Measurements from ENCODE around the gene KLHDC7B.

KLHDC7B gene

DNA sequence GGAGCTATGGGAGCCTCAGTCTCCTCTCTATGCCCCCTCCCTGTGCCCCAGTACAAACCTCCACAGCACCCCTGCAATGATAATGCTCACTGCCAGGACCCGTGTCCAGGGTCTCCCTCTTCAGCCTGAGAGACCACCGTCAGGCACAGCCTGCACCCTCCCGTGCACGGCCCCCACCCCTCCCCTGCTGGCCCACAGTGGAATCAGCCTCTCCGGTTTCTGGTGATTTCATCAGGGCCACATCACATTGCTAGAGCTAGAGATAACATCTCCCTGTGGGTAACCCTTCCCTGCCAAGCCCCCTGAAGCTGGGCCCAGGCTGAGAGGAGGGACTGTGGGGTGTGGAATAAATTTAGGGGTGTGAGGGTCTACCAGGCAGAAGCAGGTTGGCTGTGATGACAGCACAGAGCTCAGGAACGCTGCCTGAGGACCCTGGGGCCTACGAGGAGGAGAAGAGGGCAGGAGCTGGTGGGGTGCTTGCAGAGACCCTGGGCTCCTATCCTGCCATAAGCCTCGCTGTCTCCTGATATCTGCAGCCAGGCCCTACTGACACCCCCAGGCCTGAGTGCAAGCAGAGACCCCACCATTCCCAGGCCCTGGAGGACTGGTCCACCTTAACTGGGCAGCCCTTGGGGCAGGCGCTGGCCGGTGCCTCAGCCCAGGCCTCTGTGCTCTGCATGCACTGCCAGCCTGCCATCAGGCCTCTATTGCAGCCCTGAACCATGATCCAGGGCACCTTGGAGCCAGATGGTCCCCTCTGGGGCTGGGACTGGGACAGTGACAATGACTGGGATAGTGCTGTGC is at the start of gene KLHDC7B:
Gene KLHDC7B, plus strand, starts transcription at position 378 of the 804 bp plus-strand sequence. Its CDS starts 345 bp downstream, at position 723.
- DNase-seq (no peak), ATAC-seq (replicated peaks) (no peak)
- Mint-ChIP-seq H3K36me3 (peaks cover 0 to 4% of the 10 kb centered on the region in 2 donors), H3K9me3 (peaks cover 0 to 4% of the 10 kb centered on the region in 2 donors), H3K27me3 (no peaks in the 10 kb centered on the region), H3K4me1 (peaks cover 19 to 63% of the 10 kb centered on the region in 2 donors), H3K4me3 (no peak within 1 kb of the TSS), H3K27ac (peak within 1 kb of the TSS; percentile 91)

DNA sequence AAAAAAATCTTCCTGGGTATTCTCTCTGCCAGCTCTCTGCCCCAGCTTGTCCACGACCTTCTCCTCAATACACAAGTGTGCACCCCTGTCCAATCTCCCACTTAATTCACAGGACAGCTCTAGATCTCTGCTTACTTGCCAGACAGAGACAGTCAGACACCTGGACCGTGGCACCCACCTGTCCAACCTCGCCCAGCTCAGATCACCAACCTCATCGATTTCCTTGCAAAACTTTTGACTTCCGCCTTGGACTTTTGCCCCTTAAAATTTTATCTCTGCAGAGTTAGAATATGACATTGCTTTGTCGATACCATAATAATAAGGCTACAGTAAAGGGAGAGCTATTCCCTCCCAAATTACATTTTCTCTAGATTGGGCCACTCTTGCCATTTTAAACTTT is 48.6 kb upstream of the KLHDC7B start:
- no peaks in the 10 kb centered on the region for H3K9me3 Mint-ChIP-seq
- peaks cover 5 to 10% of the 10 kb centered on the region in 2 donors for H3K4me1 Mint-ChIP-seq
- H3K27me3 Mint-ChIP-seq, result peaks cover 0 to 5% of the 10 kb centered on the region in 2 donors
- peaks cover 0 to 4% of the 10 kb centered on the region in 2 donors for H3K36me3 Mint-ChIP-seq
- ATAC-seq (replicated peaks), result no peak
- no peak for DNase-seq
- H3K4me3 Mint-ChIP-seq, result no peak overlapping the region
- no peak overlapping the region for H3K27ac Mint-ChIP-seq

DNA sequence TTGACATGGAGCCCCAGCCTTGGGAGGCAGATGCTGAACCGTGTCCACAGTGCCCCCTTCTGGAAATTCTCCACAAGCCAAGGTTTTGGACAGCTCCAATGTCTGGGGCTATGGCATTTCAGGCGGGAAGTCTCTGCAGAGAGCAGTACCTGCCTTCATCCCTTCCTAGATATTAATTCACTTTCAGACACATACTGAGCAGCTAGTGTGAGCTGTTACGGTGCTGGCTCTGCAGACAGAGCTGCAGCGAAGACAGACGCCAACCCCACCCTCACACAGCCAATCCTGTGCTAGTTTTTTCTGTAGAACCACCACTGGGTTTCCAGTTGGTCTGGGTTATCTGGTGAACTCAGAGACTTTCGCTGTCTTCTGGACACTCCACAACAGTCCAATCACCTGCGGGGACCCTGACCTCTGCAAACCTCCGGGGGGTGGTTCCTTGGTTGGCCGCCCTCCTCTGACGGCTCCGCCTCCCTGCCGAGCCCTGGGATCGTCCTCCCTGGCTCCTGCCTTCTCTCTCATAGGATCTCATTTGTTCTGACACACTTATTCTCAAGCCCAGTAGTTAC is 47.3 kb upstream of the KLHDC7B start:
- no peak overlapping the region for H3K4me3 Mint-ChIP-seq
- peaks cover 5 to 10% of the 10 kb centered on the region in 2 donors for H3K4me1 Mint-ChIP-seq
- DNase-seq (peak; percentile 48), ATAC-seq (replicated peaks) (peak; percentile 92 to 93)
- H3K36me3 Mint-ChIP-seq, result peaks cover 4 to 6% of the 10 kb centered on the region in 2 donors
- no peak overlapping the region for H3K27ac Mint-ChIP-seq
- no peaks in the 10 kb centered on the region for H3K9me3 Mint-ChIP-seq
- H3K27me3 Mint-ChIP-seq, result peaks cover 0 to 5% of the 10 kb centered on the region in 2 donors

DNA sequence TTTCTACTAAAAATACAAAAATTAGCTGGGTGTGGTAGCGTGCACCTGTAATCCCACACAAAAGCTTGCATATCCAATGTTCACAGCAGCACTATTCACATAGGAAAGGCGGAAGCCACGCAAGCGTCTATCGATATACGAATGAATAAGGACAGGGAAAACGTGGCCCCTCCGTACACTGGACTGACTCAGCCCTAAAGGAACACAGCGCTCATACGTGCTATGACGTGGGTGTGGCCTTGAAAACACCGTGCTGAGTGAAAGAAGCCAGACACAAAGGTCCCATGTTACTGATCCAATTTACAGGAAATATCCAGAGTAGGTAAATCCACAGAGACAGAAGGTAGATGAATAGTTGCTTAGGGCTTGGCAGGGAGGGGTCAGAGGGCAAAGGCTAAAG is 45.2 kb upstream of the KLHDC7B start:
- no peak for ATAC-seq (replicated peaks)

DNA sequence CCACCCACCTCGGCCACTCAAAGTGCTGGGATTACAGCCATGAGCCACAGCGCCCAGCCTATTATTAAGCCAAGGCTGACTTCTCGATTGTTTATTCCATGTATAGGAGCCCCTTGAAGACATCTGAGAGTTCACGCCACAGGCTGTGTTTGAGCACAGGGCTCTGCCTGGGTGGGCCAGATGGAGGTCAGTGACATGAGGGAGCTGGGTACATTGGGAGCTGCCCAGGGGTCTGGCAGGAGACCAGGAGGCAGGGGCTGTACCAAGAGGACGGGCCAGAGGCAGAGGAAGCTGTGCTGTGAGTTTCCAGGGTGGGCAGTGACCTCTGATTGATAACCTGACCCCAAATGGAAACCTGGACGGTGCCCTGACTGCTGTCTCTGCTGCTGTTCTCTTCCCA is 43.6 kb upstream of the KLHDC7B start:
- ATAC-seq (replicated peaks) (no peak), DNase-seq (no peak)
- H3K4me3 Mint-ChIP-seq, result no peak overlapping the region
- peaks cover 0 to 5% of the 10 kb centered on the region in 2 donors for H3K27me3 Mint-ChIP-seq
- peaks cover 9 to 14% of the 10 kb centered on the region in 2 donors for H3K36me3 Mint-ChIP-seq
- peaks cover 5 to 11% of the 10 kb centered on the region in 2 donors for H3K4me1 Mint-ChIP-seq
- H3K27ac Mint-ChIP-seq, result no peak overlapping the region
- no peaks in the 10 kb centered on the region for H3K9me3 Mint-ChIP-seq

More for the DNA sequence above, 45.2 kb upstream of the KLHDC7B start:
- peaks cover 5 to 10% of the 10 kb centered on the region in 2 donors for H3K4me1 Mint-ChIP-seq
- peaks cover 0 to 5% of the 10 kb centered on the region in 2 donors for H3K27me3 Mint-ChIP-seq
- peaks cover 4 to 9% of the 10 kb centered on the region in 2 donors for H3K36me3 Mint-ChIP-seq
- H3K27ac Mint-ChIP-seq, result no peak overlapping the region
- no peak overlapping the region for H3K4me3 Mint-ChIP-seq
- no peak for DNase-seq
- H3K9me3 Mint-ChIP-seq, result no peaks in the 10 kb centered on the region

DNA sequence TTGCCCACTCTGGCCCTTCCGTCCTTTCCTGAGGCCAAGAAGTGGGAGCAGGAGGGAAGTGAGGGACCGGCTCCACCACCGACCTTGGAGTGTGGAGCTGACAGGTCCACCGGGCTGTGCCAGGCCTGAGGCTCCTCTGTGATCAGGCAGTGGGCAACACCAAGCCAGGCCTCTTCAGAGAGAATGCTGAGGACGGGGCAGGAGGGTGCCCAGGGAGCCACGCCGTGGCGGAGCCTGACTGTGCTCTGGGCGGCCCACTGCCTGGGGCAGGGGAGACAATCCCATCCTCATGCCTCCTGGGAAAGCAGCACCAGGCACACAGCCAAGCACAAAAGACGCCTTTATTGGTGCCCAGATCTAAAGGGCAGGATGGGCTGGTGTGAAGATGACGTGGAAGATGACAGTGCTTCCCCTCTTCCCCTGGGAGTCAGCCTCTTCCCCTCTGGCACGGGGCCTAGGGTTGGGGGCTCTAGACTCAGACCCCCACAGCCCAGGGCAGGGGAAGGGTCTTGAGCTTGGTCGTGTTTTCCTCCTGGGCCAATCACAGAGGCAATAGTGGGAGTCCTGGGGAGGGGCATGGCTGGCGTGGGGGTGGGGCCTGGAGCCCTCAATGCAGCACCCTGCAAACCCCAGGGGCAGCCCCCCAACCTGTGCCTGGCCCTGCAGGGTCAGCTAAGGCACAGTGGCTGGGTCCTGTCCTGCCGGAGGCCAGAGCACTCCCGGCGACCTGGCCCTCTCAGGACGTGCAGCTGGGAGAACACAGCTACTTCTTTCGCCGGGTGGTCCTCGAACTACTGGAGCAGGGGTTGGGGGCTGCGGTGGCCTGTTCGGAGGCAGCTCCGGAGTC is 42.8 kb upstream of the KLHDC7B start:
- DNase-seq (no peak), ATAC-seq (replicated peaks) (no peak)
- Mint-ChIP-seq H3K27ac (no peak overlapping the region), H3K4me1 (peaks cover 5 to 15% of the 10 kb centered on the region in 2 donors), H3K36me3 (peaks cover 12 to 17% of the 10 kb centered on the region in 2 donors), H3K9me3 (no peaks in the 10 kb centered on the region), H3K27me3 (peaks cover 0 to 2% of the 10 kb centered on the region in 2 donors), H3K4me3 (no peak overlapping the region)

DNA sequence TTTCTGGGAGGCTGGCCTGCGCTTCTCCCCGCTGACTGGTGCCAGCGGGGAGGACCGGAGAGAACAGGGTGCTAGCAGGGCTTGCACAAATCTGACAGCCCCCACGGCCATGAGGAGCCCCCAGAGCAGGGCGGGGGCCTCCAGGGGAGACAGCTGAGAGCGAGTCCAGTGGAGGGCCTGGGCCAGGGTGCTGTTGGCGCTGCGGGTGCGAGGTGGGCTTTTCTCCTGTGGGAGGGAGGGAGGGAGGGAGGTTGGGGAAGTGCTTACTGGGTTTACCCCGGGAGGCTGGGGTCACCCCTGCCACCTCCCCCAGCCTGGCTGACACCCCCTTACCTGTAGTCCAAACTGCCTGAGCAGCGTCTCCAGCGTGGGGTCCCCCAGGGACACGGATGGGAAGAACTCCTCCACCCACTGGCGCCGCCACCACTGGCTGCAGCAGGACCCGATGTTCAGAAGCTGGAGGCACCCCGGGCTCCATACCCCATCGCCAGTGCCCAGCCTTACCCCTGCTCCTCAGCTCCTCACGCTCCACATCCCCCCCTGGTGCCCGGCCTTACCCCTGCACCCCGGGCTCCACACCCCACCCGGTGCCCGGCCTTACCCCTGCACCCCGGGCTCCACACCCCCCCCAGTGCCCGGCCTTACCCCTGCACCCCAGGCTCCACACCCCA is 42.1 kb upstream of the KLHDC7B start:
- no peak for ATAC-seq (replicated peaks)
- DNase-seq, result no peak
- H3K4me1 Mint-ChIP-seq, result peaks cover 7 to 9% of the 10 kb centered on the region in 2 donors
- H3K27ac Mint-ChIP-seq, result no peak overlapping the region
- no peaks in the 10 kb centered on the region for H3K27me3 Mint-ChIP-seq
- H3K9me3 Mint-ChIP-seq, result no peaks in the 10 kb centered on the region
- peaks cover 12 to 17% of the 10 kb centered on the region in 2 donors for H3K36me3 Mint-ChIP-seq
- H3K4me3 Mint-ChIP-seq, result no peak overlapping the region

DNA sequence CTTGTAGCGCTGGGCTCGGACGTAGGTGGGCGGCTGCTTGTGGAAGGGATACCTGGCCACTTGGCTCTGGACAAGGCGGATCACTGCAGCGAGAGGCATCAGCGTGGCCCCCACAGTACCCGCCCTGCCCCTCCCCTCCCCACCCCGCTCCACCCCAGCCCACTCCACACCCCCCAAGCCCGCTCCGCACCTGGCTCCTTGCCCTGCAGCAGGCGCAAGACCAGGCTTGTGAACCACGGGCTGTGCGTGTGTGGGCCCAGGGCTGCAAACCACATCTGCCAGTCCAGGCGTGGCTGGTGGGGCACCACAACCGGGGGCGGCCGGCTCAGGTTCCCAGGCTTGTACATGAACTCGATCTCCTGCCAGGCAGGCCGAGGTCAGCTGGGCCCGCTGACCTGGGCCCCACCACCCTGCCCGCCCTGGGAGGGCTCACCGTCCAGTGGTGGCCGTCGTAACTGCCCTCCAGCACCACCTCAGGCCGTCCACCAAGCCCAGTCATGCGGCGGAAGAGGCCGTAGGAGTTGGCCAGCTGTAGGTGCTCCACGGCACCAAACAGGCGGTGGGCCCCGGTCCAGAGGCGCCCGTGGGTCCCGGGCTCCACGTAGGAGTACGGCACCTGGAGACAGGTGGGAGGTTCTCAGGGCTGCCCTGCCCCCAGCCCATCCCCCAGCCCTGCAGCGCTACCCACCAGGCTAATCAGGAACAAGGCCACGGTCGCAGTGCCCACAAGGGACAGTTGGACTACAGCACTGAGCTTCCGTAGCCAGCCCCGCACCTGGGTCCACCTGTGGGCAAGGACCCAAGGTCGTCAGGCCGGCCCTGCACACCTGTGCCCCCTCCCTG is 41.1 kb upstream of the KLHDC7B start:
- Mint-ChIP-seq H3K27me3 (no peaks in the 10 kb centered on the region), H3K27ac (no peak overlapping the region), H3K36me3 (peaks cover 12 to 17% of the 10 kb centered on the region in 2 donors), H3K4me1 (peaks cover 13 to 16% of the 10 kb centered on the region in 2 donors), H3K4me3 (no peak overlapping the region), H3K9me3 (no peaks in the 10 kb centered on the region)
- ATAC-seq (replicated peaks) (no peak), DNase-seq (no peak)

DNA sequence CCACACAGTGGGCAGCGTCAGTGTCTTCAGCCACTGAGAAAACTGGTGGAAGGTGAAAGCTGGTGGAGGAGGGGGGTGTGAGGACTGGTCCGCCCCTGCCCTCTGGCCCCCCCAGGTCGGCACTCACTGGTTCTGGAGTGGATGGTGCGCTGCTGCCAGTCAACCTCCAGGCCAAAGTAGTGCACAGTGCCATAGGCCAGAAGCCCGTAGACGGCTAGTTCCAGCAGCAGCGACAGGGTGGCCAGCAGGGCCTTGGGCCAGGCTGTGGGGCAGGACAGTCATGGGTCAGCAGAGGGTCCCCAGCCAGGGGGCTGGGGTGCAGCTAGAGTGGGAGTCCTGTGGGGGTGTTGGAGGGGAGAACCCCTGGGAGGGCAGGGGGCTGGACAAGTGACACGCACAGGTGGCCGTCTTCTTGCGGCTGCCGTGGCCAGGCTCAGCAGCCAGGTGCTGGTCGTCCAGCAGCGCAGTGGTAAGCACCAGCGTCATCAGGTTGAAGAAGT is 40.4 kb upstream of the KLHDC7B start:
- DNase-seq (no peak), ATAC-seq (replicated peaks) (no peak)
- Mint-ChIP-seq H3K9me3 (no peaks in the 10 kb centered on the region), H3K27ac (no peak overlapping the region), H3K4me3 (no peak overlapping the region), H3K4me1 (peaks cover 13 to 17% of the 10 kb centered on the region in 2 donors), H3K36me3 (peaks cover 11 to 17% of the 10 kb centered on the region in 2 donors), H3K27me3 (no peaks in the 10 kb centered on the region)

DNA sequence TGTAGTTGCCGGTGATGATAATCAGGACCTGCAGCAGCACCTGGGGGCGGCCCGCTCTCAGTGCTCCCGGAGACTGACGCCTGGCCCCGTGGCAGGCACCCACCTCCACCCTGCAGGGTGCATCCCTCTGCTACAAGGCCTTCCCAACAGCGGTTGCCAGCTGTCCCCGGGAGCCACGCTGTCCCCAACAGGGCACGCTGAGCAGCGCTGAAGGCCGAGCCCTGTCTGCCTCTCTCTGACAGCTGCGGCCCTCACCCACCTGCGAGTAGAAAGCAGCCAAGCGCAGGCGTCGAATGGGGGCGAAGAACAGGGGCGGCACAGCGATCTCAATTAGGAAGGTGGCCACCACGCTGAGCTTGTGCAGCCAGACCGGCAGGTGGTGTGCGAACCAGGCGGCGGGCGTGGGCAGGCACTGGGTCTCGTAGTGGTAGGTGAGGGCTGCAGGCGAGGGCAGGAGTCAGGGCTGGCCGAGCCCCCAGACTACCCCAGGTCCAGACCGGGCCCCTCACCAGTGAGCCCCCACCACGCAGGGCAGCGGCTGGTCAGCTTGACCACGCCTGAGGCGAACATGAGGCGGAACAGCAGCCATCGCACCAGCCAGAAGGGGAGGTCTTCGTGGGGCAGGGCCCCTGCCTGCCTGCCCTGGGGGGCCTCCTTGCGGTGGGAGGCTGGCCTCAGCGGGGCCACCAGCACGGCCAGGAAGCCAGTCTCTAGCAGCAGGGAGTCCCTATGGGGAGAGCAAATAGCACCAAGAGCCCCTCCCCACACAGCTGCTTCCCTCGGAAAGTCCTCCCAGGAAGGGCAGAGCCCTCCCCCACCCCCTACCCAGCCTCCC is 39.7 kb upstream of the KLHDC7B start:
- H3K36me3 Mint-ChIP-seq, result peaks cover 11 to 17% of the 10 kb centered on the region in 2 donors
- DNase-seq (no peak), ATAC-seq (replicated peaks) (no peak)
- no peaks in the 10 kb centered on the region for H3K9me3 Mint-ChIP-seq
- H3K4me1 Mint-ChIP-seq, result peaks cover 13 to 17% of the 10 kb centered on the region in 2 donors
- peak overlapping the region; percentile 96 to 99 for H3K4me3 Mint-ChIP-seq
- H3K27me3 Mint-ChIP-seq, result no peaks in the 10 kb centered on the region
- peak overlapping the region; percentile 20 for H3K27ac Mint-ChIP-seq

DNA sequence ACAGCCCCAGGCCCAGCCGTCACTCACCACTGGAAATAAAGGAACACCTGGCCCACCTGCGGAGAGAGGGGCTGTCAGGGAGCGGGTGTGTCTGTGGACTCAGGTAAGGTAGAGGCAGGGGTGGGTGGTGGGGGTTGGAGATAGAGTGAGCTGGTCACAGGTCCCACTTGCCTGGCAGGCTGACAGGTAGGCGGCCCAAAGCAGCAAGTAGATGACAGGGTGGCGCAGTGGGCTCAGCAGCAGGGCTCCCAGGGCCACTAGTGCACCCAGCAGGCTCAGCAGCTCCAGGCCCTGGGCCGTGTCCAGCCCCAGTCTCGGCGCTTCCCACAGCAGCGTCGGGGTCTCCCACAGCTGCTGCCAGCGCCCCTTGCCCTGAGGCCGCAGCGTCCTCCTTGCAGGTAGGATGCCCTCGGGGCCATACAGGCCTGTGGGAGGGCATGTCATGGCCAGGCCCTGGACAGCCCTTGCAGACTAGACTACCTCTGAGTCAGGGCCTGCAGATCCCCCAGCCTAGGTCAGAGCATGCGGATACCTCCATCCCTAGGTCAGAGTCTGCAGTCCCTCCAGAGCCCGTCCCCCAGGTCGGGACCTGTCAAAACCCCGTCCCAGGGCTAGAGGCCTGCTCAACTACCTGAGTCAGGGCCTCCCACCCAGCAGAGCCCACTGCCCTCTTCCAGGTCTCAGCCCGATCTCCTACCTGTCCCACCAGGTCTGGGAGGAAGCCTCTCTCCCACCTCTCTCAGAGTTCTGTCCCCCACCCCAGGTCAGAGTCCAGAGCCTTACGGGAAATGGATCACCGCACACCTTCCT is 38.9 kb upstream of the KLHDC7B start:
- Mint-ChIP-seq H3K36me3 (peaks cover 11 to 17% of the 10 kb centered on the region in 2 donors), H3K27me3 (no peaks in the 10 kb centered on the region), H3K27ac (peak overlapping the region; percentile 98), H3K9me3 (no peaks in the 10 kb centered on the region), H3K4me1 (peaks cover 13 to 17% of the 10 kb centered on the region in 2 donors), H3K4me3 (peak overlapping the region; percentile 96 to 99)
- peak; percentile 1 to 2 for ATAC-seq (replicated peaks)
- DNase-seq, result no peak

All from stimulated activated naive B cell treated with anti-CD40 and anti-IgM and Interleukin-4, amounts not matched to agents 10 μg/mL and 1 μg/mL and 100 μg/mL, for 72 hours (primary cell).